Lower lobe of right lung (tissue), 2 donors: ENCODE data around the gene TMEM41A. TPM values are rescaled to one million over a fixed set of nuclear protein-coding genes. Genes with fewer than 3 reads are reported as not detected.
"Not testable (repeated sequence)": the region's sequence is repeated elsewhere in the genome, so short reads cannot be mapped to it uniquely, and the experiment has no call there.

Source experiments
- ATAC-seq, 2 donors: fragments of 200-7000 bp; cut with Tn5 transposase; one replicate each; pipeline ENCODE4 v1.9.1; 2020 to 2022; ENCODE audit warnings: mild to moderate bottlenecking in 2 of 2, moderate library complexity in 2 of 2
- DNase-seq: peaks from one replicate; pipeline ENCODE4 v3.0.0-alpha.2; 2020
- H3K27ac ChIP-seq: fragments of 200-600 bp; one replicate; pipeline ENCODE4 v1.8.0; 2022
- H3K27me3 ChIP-seq: fragments of 200-600 bp; one replicate; pipeline ENCODE4 v1.8.0; 2022; ENCODE audit warnings: low read depth
- H3K36me3 ChIP-seq: fragments of 200-600 bp; one replicate; pipeline ENCODE4 v1.8.0; 2022; ENCODE audit warnings: mild to moderate bottlenecking
- H3K4me1 ChIP-seq: fragments of 200-600 bp; one replicate; pipeline ENCODE4 v1.8.0; 2022
- H3K4me3 ChIP-seq: fragments of 200-600 bp; one replicate; pipeline ENCODE4 v1.8.0; 2022; ENCODE audit warnings: mild to moderate bottlenecking
- H3K9me3 ChIP-seq: fragments of 200-600 bp; one replicate; pipeline ENCODE4 v1.8.0; 2022
- CTCF ChIP-seq: fragments of 200-600 bp; IDR thresholded peaks from one replicate; pipeline ENCODE4 v1.8.0; 2022; ENCODE audit warnings: antibody characterized with exemption, mild to moderate bottlenecking
- intact Hi-C: fragments of 100-400 bp; cut with DNase I; formaldehyde crosslinking; loops from one replicate; pipeline ENCODE4 v1.11.0; 2022
- total RNA-seq: library from RNA; stranded (reverse); fragmentation: NEBNext Ultra II Directional; extraction: Animal tissue kit (Norgen Biotek cat#: 25700); gene quantifications from one replicate; pipeline ENCODE4 v1.2.1, GENCODE V29; 2021
- donor health status: DM: no; HTN: yes; CAD: no; lungs with severe emphysema.

TMEM41A gene
- total RNA-seq, 1 donor from 2014 or later, result 24.0 TPM

DNA sequence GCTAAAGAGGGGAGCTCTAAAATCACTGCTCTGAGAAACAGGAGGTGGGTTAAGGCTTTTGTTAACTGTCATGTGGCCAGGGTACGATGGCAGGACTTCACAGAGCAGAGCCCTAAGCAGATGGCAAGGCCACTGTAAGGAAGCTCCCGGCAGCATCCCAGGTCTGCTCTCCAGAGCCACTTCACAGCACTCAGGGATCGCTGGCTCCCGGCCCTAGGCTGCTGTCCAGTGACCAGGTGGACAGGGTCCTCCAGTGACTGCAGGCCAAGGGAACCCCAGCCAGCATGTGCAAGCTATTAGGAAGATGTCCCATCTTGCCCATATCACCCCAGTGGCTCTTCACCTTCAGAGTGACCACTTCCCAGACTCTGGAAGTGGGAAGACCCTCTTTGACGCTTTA lies 10.4 kb downstream of the TMEM41A start:
- Histone ChIP-seq H3K4me3 (no peak overlapping the region), H3K4me1 (no peaks in the 10 kb centered on the region), H3K27me3 (no peaks in the 10 kb centered on the region), H3K9me3 (no peaks in the 10 kb centered on the region), H3K27ac (no peak overlapping the region), H3K36me3 (peaks cover 60% of the 10 kb centered on the region)
- ATAC-seq (peak; percentile 52 to 57), DNase-seq (peak; percentile 53)
- intact Hi-C loops, result no loop called here
- no peak for TF ChIP-seq CTCF

DNA sequence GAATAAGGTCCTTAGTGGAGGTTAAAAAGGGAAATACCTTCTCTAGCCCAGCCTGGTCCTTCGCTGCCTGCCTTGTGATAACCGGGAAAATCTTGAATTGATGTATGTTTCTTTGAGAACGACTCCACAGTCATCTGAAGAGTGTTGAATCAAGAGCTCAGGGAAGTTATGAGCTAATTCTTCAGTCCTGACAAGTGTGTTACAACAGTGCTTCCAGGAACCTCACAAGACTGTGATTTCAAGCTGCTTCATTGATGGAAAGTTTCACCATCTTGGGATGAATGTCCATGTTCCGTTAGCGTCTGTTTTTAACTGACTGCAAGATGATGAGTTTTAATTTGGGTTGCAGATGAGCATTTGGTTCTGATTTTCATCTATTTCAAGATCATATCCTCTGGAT lies 12.4 kb downstream of the TMEM41A start:
- H3K27ac ChIP-seq, result no peak overlapping the region
- ATAC-seq, result peak; percentile 55 to 68
- peaks cover 59% of the 10 kb centered on the region for H3K36me3 ChIP-seq
- intact Hi-C loops, result no loop called here
- H3K9me3 ChIP-seq, result no peaks in the 10 kb centered on the region
- no peak for DNase-seq
- H3K27me3 ChIP-seq, result no peaks in the 10 kb centered on the region
- H3K4me3 ChIP-seq, result no peak overlapping the region
- no peaks in the 10 kb centered on the region for H3K4me1 ChIP-seq
- TF ChIP-seq CTCF, result no peak

DNA sequence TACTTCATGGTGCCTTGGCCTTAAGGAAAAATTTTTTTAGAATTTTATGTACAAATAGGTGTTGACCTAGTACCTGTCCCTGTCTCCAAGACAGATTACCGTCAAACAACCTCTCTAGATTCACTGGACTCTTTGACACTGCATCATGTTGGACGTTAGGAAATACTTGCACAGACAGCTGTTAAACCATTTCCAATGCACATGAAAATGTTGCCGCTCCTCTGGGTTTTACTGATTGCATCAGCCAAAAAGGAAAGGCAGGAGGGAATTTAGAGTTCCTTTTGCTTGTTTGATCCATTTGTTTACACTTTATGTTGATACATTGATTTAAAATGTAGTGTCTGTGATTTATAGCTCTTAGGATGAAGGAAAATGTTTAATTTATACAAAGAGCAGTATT lies 14.5 kb downstream of the TMEM41A start:
- Histone ChIP-seq H3K9me3 (no peaks in the 10 kb centered on the region), H3K4me1 (no peaks in the 10 kb centered on the region), H3K4me3 (no peak overlapping the region), H3K27ac (no peak overlapping the region), H3K27me3 (no peaks in the 10 kb centered on the region), H3K36me3 (peaks cover 52% of the 10 kb centered on the region)
- no peak for TF ChIP-seq CTCF
- DNase-seq, result no peak
- intact Hi-C loops, result no loop called here
- no peak for ATAC-seq

DNA sequence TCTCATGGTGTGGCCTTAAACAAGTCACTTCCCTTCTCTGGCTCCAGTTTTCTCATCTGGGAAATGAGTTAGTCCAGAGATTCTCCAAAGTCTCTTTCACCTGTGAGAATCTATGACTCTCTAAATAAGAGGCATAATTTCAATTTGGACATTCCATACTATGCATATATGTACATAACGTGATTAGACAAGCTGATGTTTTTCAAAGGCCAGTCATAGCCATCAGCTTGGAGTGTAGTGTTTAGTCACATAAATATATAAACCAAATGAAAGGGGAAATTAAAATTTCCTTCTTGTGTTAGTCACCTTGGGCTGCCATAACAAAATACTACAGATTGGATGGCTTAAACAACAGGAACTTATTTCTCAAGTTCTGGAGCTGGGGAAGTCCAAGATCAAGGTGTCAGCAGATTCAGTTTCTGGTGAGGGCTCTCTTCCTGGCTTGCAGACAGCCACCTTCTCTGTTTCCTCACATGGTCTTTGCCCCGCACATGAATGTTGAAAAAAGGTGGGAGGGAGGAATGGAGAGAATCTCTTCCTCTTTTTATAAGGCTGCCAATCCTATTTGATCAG lies 19.4 kb downstream of the TMEM41A start:
- intact Hi-C loops, result no loop called here
- Histone ChIP-seq H3K4me1 (no peaks in the 10 kb centered on the region), H3K27me3 (no peaks in the 10 kb centered on the region), H3K27ac (no peak overlapping the region), H3K9me3 (no peaks in the 10 kb centered on the region), H3K4me3 (no peak overlapping the region), H3K36me3 (peaks cover 56% of the 10 kb centered on the region)
- ATAC-seq, result no peak
- DNase-seq, result no peak
- no peak for TF ChIP-seq CTCF

DNA sequence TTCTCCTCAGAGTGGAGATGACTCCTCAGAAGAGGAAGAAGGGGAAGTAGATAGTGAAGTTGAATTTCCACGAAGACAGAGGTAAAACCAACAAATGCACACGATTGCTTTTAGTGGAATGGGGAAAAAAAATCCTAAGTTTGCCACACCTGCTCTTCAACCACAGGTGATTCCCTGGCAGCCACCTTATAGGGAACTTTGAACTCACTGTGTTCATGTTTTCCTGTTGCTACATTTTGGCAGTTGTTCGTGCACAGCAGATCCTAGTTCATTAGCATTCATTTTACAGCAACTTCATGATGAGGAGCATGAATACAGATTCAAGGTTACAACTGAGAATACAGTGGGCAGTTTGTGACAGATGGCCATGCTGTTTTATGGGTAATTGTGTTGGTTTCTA lies 21.5 kb downstream of the TMEM41A start:
- H3K4me3 ChIP-seq, result no peak overlapping the region
- DNase-seq (no peak), ATAC-seq (no peak)
- H3K36me3 ChIP-seq, result peaks cover 69% of the 10 kb centered on the region
- H3K27ac ChIP-seq, result no peak overlapping the region
- no peaks in the 10 kb centered on the region for H3K27me3 ChIP-seq
- intact Hi-C loops, result no loop called here
- H3K9me3 ChIP-seq, result no peaks in the 10 kb centered on the region
- no peaks in the 10 kb centered on the region for H3K4me1 ChIP-seq
- no peak for TF ChIP-seq CTCF

- H3K9me3 ChIP-seq, ATAC-seq, H3K4me1 ChIP-seq, H3K27me3 ChIP-seq, intact Hi-C loops, H3K4me3 ChIP-seq, DNase-seq, H3K27ac ChIP-seq: not testable (repeated sequence)
- H3K36me3 ChIP-seq, result peaks cover 52% of the 10 kb centered on the region
Measured at GRCh38 chr3:185474922-185475321, 23.9 kb downstream of the TMEM41A start.
